Panc1 (cell line): ENCODE data around the gene PKP4. TPM values are rescaled to one million over a fixed set of nuclear protein-coding genes. Genes with fewer than 3 reads are reported as not detected.

Experiments
- ATAC-seq: fragments of 200-7000 bp; cut with Tn5 transposase; 2 replicates; pipeline ENCODE4 v1.9.1; 2020; ENCODE audit warnings: mild to moderate bottlenecking, moderate library complexity
- BruUV-seq: library from RNA; stranded (reverse); fragments of 400-500 nt; replicated peaks from 2 replicates; lab custom pipeline; 2021; lab: Mats Ljungman, UMichigan
- CTCF ChIA-PET: fragments of 300-600 bp; sonication (Branson Sonifier 250); formaldehyde crosslinking; loops from one replicate; lab custom pipeline; 2022; ENCODE audit warnings: antibody characterized with exemption; lab: Charles Lee
- POLR2A ChIA-PET: fragments of 300-600 bp; sonication (Branson Sonifier 250); formaldehyde crosslinking; loops from one replicate; lab custom pipeline; 2022; ENCODE audit warnings: antibody characterized with exemption; lab: Charles Lee
- DNase-seq: peaks from one replicate; pipeline ENCODE4 v3.0.0-alpha.2; 2010; ENCODE audit warnings: low read depth, low spot score
- H3K27ac ChIP-seq: 2 replicates; pipeline ENCODE4 v1.5.1; 2011; ENCODE audit warnings: mild to moderate bottlenecking, low read length, inconsistent platforms
- H3K27me3 ChIP-seq: fragments of 200-500 bp; sonication (Bioruptor generic); 2 replicates; pipeline ENCODE4 v1.6.0; 2014; ENCODE audit warnings: low read length, inconsistent platforms; ENCODE audit not compliant: control insufficient read depth, insufficient read depth
- H3K36me3 ChIP-seq: fragments of 200-500 bp; sonication (Bioruptor generic); 2 replicates; pipeline ENCODE4 v1.5.1; 2014; ENCODE audit warnings: inconsistent platforms, mild to moderate bottlenecking, low read length, moderate library complexity; ENCODE audit not compliant: control insufficient read depth, insufficient read depth
- H3K4me1 ChIP-seq: 2 replicates; pipeline ENCODE4 v1.5.1; 2011; ENCODE audit warnings: inconsistent platforms, mild to moderate bottlenecking, low read length, moderate library complexity; ENCODE audit not compliant: control insufficient read depth, insufficient read depth
- H3K4me3 ChIP-seq, 2 experiments: 2 replicates each; pipeline ENCODE4 v1.5.1; 2011 to 2012; ENCODE audit warnings: low read depth in 2 of 2, low read length in 2 of 2, mild to moderate bottlenecking in 2 of 2, inconsistent platforms in 1 of 2, moderate library complexity in 1 of 2
- H3K9me3 ChIP-seq: fragments of 200-500 bp; sonication (Bioruptor generic); 2 replicates; pipeline ENCODE4 v1.5.1; 2014; ENCODE audit warnings: low read depth, mild to moderate bottlenecking, inconsistent platforms, low read length, moderate library complexity; ENCODE audit not compliant: control insufficient read depth, insufficient read depth
- CTCF ChIP-seq: fragments of 450-650 bp; IDR thresholded peaks from 2 replicates; pipeline ENCODE4 v1.5.1; 2017; ENCODE audit warnings: mild to moderate bottlenecking
- POLR2AphosphoS5 ChIP-seq: IDR thresholded peaks from 2 replicates; pipeline ENCODE4 v1.6.1; 2012; ENCODE audit warnings: mild to moderate bottlenecking, low read depth, low read length, moderate library complexity
- SIN3A ChIP-seq: IDR thresholded peaks from 2 replicates; pipeline ENCODE4 v1.6.1; 2012; ENCODE audit warnings: low read depth, mild to moderate bottlenecking, low read length, moderate library complexity, borderline replicate concordance; ENCODE audit not compliant: insufficient read depth
- TCF7L2 ChIP-seq: IDR thresholded peaks from 2 replicates; pipeline ENCODE4 v1.6.1; 2011; ENCODE audit warnings: mild to moderate bottlenecking, low read depth, low read length, inconsistent platforms
- in situ Hi-C: cut with HindIII; loops from 2 replicates; pipeline ENCODE4 v1.10.0; 2016; ENCODE audit warnings: low sequenced_read_pairs, low pct_unique_long_range_greater_than_20kb
- intact Hi-C: fragments of 100-400 bp; cut with micrococcal nuclease; formaldehyde crosslinking; loops from one replicate; pipeline ENCODE4 v1.10.0; 2022; ENCODE audit not compliant: unreplicated experiment
- total RNA-seq: library from RNA; stranded (reverse); gene quantifications from one replicate; pipeline ENCODE4 v1.2.1, GENCODE V29; 2021; ENCODE audit not compliant: unreplicated experiment
- TF ChIP-seq, protein P1 (sequence below), 2 experiments: IDR thresholded peaks; 2 replicates each; pipeline ENCODE4 v1.6.1; 2011 to 2012; ENCODE audit warnings: low read depth in 2 of 2, control low read depth in 1 of 2, low read length in 1 of 2, mild to moderate bottlenecking in 1 of 2, moderate library complexity in 1 of 2; ENCODE audit not compliant: insufficient read depth in 1 of 2

Gene PKP4
- total RNA-seq, 1 experiment from 2014 or later, result 81.7 TPM

DNA sequence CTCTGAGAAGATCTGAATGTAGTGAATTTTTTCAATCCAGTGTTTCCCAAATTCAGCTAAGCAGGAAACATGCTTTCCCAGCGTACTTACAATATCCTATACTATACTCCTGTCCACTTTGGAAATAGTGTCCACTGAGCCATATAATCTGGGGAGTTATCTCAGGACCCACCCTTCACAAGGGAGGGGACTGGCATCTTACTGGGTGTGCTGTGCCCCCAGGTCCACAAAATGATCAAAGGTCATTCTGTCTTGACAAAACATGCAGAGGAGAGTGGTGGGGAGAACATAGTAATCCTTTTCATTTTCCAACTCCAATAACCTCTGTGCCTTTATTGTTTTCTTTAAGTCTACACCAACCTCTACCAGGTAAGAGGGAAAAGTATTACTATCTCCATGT is 258.6 kb downstream of the PKP4 start:
- Histone ChIP-seq H3K27ac (no peak overlapping the region), H3K27me3 (no peaks in the 10 kb centered on the region), H3K9me3 (peaks cover 7% of the 10 kb centered on the region; the same call in 1 of the 2 replicates), H3K4me3 (no peak overlapping the region), H3K36me3 (no peaks in the 10 kb centered on the region), H3K4me1 (no peaks in the 10 kb centered on the region)
- TF ChIP-seq, protein P1, sequence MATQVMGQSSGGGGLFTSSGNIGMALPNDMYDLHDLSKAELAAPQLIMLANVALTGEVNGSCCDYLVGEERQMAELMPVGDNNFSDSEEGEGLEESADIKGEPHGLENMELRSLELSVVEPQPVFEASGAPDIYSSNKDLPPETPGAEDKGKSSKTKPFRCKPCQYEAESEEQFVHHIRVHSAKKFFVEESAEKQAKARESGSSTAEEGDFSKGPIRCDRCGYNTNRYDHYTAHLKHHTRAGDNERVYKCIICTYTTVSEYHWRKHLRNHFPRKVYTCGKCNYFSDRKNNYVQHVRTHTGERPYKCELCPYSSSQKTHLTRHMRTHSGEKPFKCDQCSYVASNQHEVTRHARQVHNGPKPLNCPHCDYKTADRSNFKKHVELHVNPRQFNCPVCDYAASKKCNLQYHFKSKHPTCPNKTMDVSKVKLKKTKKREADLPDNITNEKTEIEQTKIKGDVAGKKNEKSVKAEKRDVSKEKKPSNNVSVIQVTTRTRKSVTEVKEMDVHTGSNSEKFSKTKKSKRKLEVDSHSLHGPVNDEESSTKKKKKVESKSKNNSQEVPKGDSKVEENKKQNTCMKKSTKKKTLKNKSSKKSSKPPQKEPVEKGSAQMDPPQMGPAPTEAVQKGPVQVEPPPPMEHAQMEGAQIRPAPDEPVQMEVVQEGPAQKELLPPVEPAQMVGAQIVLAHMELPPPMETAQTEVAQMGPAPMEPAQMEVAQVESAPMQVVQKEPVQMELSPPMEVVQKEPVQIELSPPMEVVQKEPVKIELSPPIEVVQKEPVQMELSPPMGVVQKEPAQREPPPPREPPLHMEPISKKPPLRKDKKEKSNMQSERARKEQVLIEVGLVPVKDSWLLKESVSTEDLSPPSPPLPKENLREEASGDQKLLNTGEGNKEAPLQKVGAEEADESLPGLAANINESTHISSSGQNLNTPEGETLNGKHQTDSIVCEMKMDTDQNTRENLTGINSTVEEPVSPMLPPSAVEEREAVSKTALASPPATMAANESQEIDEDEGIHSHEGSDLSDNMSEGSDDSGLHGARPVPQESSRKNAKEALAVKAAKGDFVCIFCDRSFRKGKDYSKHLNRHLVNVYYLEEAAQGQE (IDR thresholded peaks at IDR 0.05; ENCODE audit: insufficient read depth in 1 of 2, low read depth in 2 of 2, low read length in 1 of 2), result no peak
- TF ChIP-seq CTCF, result no peak
- intact Hi-C loops, result no loop called here
- BruUV-seq, result no TSS peak
- in situ Hi-C loops, result no loop called here
- ChIA-PET POLR2A (no interaction called here), CTCF (no interaction called here)
- ATAC-seq, result no peak
- no peak for DNase-seq

GRCh38 chr2:158716121-158716791 is 259.5 kb downstream of the PKP4 start:
- intact Hi-C loops (no loop called here), in situ Hi-C loops (no loop called here)
- DNase-seq (no peak), ATAC-seq (no peak)
- Histone ChIP-seq H3K4me1 (no peaks in the 10 kb centered on the region), H3K9me3 (peaks cover 7% of the 10 kb centered on the region; the same call in 1 of the 2 replicates), H3K4me3 (no peak overlapping the region), H3K27ac (no peak overlapping the region), H3K36me3 (no peaks in the 10 kb centered on the region), H3K27me3 (0 out of 2 replicates have a peak, but pooled peaks cover 2% of the 10 kb centered on the region)
- ChIA-PET POLR2A (no interaction called here), CTCF (no interaction called here)
- TF ChIP-seq TCF7L2 (no peak), SIN3A (no peak), CTCF (no peak), POLR2AphosphoS5 (no peak)
- TF ChIP-seq, protein P1 (IDR thresholded peaks at IDR 0.05; ENCODE audit: insufficient read depth in 1 of 2, low read depth in 2 of 2, low read length in 1 of 2), result no peak
- no TSS peak for BruUV-seq
